ENCODE results near the gene SULT2A1.

SULT2A1 gene

GRCh38 chr19:47824396-47824795 is 61.7 kb downstream of the SULT2A1 start:
- no peak for TF ChIP-seq FOXP2 (optimal IDR thresholded peaks at IDR 0.05; ENCODE audit: control extremely low read depth, extremely low read length, insufficient read depth)
- TF ChIP-seq POLR2AphosphoS5 (IDR thresholded peaks at IDR 0.05; ENCODE audit: borderline replicate concordance, low read depth, low read length) = no peak
- no peak for TF ChIP-seq EZH2 (IDR thresholded peaks at IDR 0.05)
- Histone ChIP-seq H3K9ac (ENCODE audit: insufficient read length) (no peak overlapping the region), H3K36me3 (ENCODE audit: insufficient read depth, low read length) (no peaks in the 10 kb centered on the region), H3K4me3 (no peak overlapping the region), H3K9me3 (ENCODE audit: low read depth, low read length) (no peaks in the 10 kb centered on the region), H3K27ac (no peak overlapping the region)
- DNase-seq (ENCODE audit: low read depth, low spot score) = no peak

DNA sequence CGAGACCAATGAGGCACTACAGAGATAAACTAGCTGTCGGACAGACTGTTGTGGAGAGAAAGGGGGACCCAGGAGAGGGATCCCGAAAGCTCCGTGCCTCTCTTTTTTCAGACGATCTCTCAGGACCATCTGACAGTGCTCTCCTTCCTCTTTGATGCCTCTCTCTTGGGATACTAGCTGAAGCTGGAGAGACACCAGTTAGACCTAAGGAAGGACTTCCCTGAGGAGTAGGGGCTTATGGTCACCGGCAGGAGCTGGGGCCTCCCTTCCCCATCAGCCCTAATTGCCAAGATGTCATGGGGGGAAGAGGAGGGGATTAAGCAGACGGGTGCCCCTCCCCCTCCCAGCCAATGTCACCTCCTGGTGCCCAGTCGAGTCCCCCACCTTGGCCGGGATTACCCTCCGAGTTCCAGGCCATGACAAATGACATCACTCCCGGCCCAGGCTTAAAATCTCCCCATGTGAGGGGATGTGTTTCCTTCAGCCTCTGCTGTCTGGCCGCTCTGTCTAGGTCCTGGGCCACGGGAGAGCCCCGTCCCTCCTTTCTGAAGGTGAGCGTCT is 64.6 kb downstream of the SULT2A1 start, which contains the start of gene CRX:
Gene CRX (plus strand): TSS at position 478 of the 561 bp plus-strand sequence. CDS start 12,507 bp downstream, outside the sequence.
- Histone ChIP-seq H3K9me3 (ENCODE audit: low read depth, low read length) (no peaks in the 10 kb centered on the region), H3K9ac (ENCODE audit: insufficient read length) (no peak within 1 kb of the TSS), H3K4me3 (no peak within 1 kb of the TSS), H3K36me3 (ENCODE audit: insufficient read depth, low read length) (no peaks in the 10 kb centered on the region), H3K27ac (no peak within 1 kb of the TSS)
- TF ChIP-seq EZH2 (IDR thresholded peaks at IDR 0.05) (no peak), FOXP2 (optimal IDR thresholded peaks at IDR 0.05; ENCODE audit: control extremely low read depth, extremely low read length, insufficient read depth) (no peak), POLR2AphosphoS5 (IDR thresholded peaks at IDR 0.05; ENCODE audit: borderline replicate concordance, low read depth, low read length) (no peak)
- no peak for DNase-seq (ENCODE audit: low read depth, low spot score)
